KOPT-K1 (cell line): ENCODE results near the gene SFRP2.

Source experiments
- H3K27ac ChIP-seq: fragments of 200-600 bp; sonication (generic); 2 replicates; pipeline ENCODE4 v1.5.1; 2016; ENCODE audit warnings: antibody characterized with exemption, mild to moderate bottlenecking, low read depth, low read length; ENCODE audit not compliant: poor library complexity, severe bottlenecking
- H3K36me3 ChIP-seq: fragments of 200-600 bp; sonication (generic); 2 replicates; pipeline ENCODE4 v1.5.1; 2017; ENCODE audit warnings: antibody characterized with exemption, mild to moderate bottlenecking, low read length, moderate library complexity; ENCODE audit not compliant: insufficient read depth
- H3K9me3 ChIP-seq: fragments of 200-600 bp; sonication (generic); 2 replicates; pipeline ENCODE4 v1.5.1; 2017; ENCODE audit warnings: antibody characterized with exemption, low read length, mild to moderate bottlenecking; ENCODE audit not compliant: insufficient read depth, poor library complexity, severe bottlenecking

SFRP2 gene

GRCh38 chr4:153787575-153787974, 1.3 kb downstream of the SFRP2 start:
- Histone ChIP-seq H3K27ac (no peak overlapping the region), H3K36me3 (no peaks in the 10 kb centered on the region)

DNA sequence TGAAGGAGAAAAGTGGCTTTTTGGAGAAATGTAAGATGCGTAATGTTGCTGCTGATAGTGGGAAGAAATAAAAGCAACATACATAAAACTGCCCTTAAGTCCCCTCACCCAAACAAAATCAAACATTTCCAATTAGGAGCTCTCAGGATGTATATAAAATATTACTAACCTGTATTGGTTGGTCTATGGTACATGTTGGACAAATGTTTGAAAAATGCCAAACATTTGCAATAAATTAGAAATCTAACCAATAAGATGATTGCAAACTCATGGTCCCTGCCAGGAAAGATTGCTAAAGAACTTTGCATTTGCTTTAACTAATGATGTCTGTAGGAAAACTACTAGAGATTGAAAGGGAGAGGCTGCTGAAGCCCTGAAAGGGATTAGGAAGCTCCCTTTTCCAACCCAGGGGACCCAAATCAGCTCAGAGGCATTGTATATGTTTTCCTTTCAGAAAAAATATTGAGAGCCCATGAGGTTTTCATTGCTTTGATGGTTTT, 1.8 kb downstream of the SFRP2 start:
- no peak overlapping the region for H3K27ac ChIP-seq
- no peaks in the 10 kb centered on the region for H3K9me3 ChIP-seq
- H3K36me3 ChIP-seq: no peaks in the 10 kb centered on the region

More at GRCh38 chr4:153787575-153787974, 1.3 kb downstream of the SFRP2 start:
- H3K9me3 ChIP-seq: no peaks in the 10 kb centered on the region

DNA sequence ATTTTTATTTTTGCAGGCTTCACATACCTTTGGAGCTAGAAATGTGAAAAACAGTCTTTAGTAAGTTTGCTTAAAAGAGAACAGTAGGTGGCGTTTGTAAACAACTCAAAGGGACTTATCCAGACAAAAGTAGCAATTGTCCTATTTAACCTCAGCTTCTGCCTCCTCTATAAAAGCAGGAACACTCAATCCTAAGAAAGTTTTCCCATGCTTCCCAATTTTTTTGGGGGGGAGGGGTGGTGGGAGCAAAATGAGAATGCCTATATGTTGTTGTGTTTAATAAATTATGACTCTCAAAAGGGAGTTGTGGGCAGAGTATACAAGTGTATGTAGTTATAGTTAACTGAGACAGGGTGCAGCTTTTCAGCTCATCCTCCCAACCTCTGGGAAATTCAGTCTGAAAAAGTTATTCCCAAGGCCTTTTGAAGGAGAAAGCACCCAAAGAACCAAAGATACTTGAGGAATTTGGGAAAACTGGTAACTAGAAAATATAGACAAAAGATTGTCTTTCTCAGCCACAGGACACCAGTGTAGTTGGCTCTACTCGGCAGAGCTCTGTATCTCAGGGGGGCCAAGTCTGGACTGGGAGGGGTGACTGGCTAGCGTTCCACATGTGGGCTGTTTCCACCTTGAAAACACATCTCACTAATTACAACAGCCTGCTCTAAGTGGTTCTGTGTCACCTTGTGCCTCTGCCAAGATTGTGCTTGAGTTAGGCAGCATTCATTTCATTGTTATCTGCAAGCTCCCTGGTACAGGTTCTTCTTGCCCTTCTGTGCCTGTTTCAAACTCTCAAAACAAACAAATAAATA, 2.8 kb downstream of the SFRP2 start:
- Histone ChIP-seq H3K9me3 (no peaks in the 10 kb centered on the region), H3K27ac (no peak overlapping the region), H3K36me3 (no peaks in the 10 kb centered on the region)

- Histone ChIP-seq H3K27ac (no peak overlapping the region), H3K36me3 (no peaks in the 10 kb centered on the region), H3K9me3 (no peaks in the 10 kb centered on the region)
These were observed 4.7 kb downstream of the SFRP2 start for GRCh38 chr4:153784166-153784699.

DNA sequence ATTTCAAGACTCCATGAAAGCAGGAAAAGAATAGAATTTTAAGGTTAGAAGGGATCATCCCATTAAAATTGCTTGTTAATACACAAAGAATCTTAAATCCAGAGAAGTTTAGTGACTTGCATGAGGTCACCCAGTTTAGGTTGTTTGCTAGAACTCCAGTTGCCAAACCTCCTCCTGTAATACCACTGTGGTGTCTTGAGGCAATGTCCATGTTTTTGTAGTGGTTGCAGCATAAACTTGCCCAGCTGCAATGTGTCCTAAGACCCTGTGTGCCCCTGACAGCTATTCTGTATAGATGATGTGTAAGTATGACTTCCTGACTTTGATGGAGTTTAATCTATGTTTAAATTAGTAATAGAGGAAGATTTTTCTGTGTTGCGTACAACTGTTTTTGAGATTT, 6.3 kb downstream of the SFRP2 start:
- H3K9me3 ChIP-seq: peaks cover 8% of the 10 kb centered on the region
- no peak overlapping the region for H3K27ac ChIP-seq
- no peaks in the 10 kb centered on the region for H3K36me3 ChIP-seq

GRCh38 chr4:153781717-153782416, 7.0 kb downstream of the SFRP2 start:
- Histone ChIP-seq H3K27ac (no peak overlapping the region), H3K9me3 (peaks cover 8% of the 10 kb centered on the region), H3K36me3 (no peaks in the 10 kb centered on the region)

DNA sequence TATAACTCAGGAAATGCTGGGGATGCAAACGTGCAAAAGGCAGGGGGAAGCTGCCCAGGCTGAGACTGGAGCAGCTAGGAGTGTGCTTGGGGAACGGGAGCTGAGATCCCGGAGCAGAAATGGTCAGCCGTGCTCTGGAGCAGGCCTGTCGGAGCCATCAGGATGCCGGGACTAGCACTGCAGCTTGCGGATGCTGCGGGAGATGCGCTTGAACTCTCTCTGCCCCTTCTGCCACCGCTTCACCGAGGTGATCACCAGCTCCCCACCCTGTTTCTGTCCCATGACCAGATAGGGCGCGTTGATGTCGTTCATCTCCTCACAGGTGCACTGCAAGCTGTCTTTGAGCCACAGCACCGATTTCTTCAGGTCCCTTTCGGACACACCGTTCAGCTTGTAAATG, 7.6 kb downstream of the SFRP2 start:
- H3K27ac ChIP-seq: no peak overlapping the region
- peaks cover 8% of the 10 kb centered on the region for H3K9me3 ChIP-seq
- H3K36me3 ChIP-seq: no peaks in the 10 kb centered on the region

DNA sequence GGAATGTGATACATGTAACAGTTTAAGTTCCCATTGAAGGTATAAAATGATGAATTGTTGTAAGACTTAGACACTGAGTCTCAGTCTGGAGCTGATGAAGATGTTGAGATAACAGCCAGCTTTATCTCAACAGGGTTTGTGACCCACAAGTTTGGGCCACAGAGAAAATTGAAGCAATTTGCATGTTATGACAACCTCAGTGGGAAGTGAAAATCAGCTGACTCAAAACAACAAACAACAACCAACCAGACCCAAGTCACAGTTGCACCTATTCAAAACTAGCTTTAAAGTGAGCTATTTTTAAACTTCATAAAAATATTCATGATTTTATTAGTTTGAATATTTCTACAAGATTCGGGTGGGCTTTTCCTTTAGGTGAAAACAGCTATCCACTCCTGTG, 8.0 kb downstream of the SFRP2 start:
- Histone ChIP-seq H3K27ac (no peak overlapping the region), H3K36me3 (no peaks in the 10 kb centered on the region), H3K9me3 (peaks cover 8% of the 10 kb centered on the region)

GRCh38 chr4:153780221-153780620, 8.7 kb downstream of the SFRP2 start:
- no peaks in the 10 kb centered on the region for H3K36me3 ChIP-seq
- H3K9me3 ChIP-seq: peaks cover 8% of the 10 kb centered on the region
- H3K27ac ChIP-seq: no peak overlapping the region

DNA sequence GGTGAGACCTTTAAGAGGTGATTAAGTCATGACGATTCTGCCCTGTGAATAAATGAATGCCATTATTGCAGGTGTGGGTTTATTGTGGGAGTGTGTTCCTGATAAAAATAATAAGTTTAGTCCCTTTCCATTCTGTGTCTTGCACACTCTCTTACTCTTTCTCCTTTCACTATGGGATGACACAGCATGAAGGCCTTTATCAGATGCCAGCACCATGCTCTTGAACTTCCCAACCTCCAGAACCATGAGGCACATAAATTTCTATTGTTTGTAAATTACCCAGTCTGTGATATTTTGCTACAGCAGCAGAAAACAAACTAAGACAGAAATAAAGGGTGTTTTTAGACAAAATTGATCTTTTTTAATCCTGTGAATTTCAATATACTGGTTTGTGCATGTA, 10.5 kb downstream of the SFRP2 start:
- no peaks in the 10 kb centered on the region for H3K36me3 ChIP-seq
- H3K9me3 ChIP-seq: peaks cover 8% of the 10 kb centered on the region
- no peak overlapping the region for H3K27ac ChIP-seq

- Histone ChIP-seq H3K36me3 (no peaks in the 10 kb centered on the region), H3K9me3 (peaks cover 8% of the 10 kb centered on the region), H3K27ac (no peak overlapping the region)
These were observed 11.5 kb downstream of the SFRP2 start for GRCh38 chr4:153777421-153777820.

DNA sequence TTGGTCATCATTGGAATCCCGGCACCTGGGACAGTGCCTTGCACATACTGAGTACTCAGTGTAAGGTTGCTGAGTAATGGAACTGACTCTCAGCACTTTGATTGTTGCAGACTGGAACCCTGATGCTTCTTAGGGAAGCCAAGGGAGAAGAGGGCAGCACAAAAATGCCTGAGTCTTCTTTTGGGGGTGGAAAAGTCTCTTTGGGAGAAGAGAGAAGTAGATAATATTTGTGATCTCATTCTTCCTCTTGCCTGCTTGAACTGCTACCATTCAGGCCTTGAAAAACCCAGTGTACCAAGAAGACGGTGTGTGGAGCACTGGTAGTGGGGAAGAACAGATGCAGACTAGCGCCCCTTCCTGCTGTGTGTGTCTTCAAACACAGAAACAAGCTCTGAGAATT, 12.3 kb downstream of the SFRP2 start:
- Histone ChIP-seq H3K36me3 (no peaks in the 10 kb centered on the region), H3K9me3 (peaks cover 8% of the 10 kb centered on the region), H3K27ac (no peak overlapping the region)

GRCh38 chr4:153773236-153773690, 15.6 kb downstream of the SFRP2 start:
- no peaks in the 10 kb centered on the region for H3K36me3 ChIP-seq
- H3K27ac ChIP-seq: no peak overlapping the region
- H3K9me3 ChIP-seq: peaks cover under 1% of the 10 kb centered on the region

GRCh38 chr4:153771046-153771445, 17.8 kb downstream of the SFRP2 start:
- H3K9me3 ChIP-seq: no peaks in the 10 kb centered on the region
- H3K36me3 ChIP-seq: no peaks in the 10 kb centered on the region

GRCh38 chr4:153766758-153767157, 22.1 kb downstream of the SFRP2 start:
- Histone ChIP-seq H3K9me3 (no peaks in the 10 kb centered on the region), H3K27ac (no peak overlapping the region), H3K36me3 (no peaks in the 10 kb centered on the region)

More at GRCh38 chr4:153771046-153771445, 17.8 kb downstream of the SFRP2 start:
- no peak overlapping the region for H3K27ac ChIP-seq
